GM23248 (cell line): ENCODE measurements around the gene LONP2. TPM values are rescaled to one million over a fixed set of nuclear protein-coding genes. Genes with fewer than 3 reads are reported as not detected.

Source experiments
- DNase-seq: peaks from one replicate; pipeline ENCODE4 v3.0.0-alpha.2; 2015
- H2AFZ ChIP-seq: fragments of 200-600 bp; sonication (generic); 2 replicates; pipeline ENCODE4 v1.6.1; 2016; ENCODE audit warnings: antibody characterized with exemption
- H3F3A ChIP-seq: fragments of 200-600 bp; sonication (generic); 2 replicates; pipeline ENCODE4 v1.6.1; 2016; ENCODE audit warnings: mild to moderate bottlenecking, antibody characterized with exemption, mixed run types; ENCODE audit not compliant: insufficient read depth
- H3K27ac ChIP-seq: fragments of 200-600 bp; sonication (generic); 2 replicates; pipeline ENCODE4 v1.5.1; 2016; ENCODE audit warnings: mild to moderate bottlenecking
- H3K27me3 ChIP-seq: fragments of 200-600 bp; sonication (generic); replicated peaks from 2 replicates; pipeline ENCODE4 v1.6.1; 2016; ENCODE audit warnings: mild to moderate bottlenecking; ENCODE audit not compliant: insufficient read depth
- H3K36me3 ChIP-seq: fragments of 200-600 bp; sonication (generic); 2 replicates; pipeline ENCODE4 v1.6.1; 2016; ENCODE audit warnings: low read depth, mild to moderate bottlenecking
- H3K4me1 ChIP-seq: fragments of 200-600 bp; sonication (generic); 2 replicates; pipeline ENCODE4 v1.6.1; 2016; ENCODE audit warnings: mild to moderate bottlenecking; ENCODE audit not compliant: insufficient read depth
- H3K4me2 ChIP-seq: fragments of 200-600 bp; sonication (generic); one replicate; pipeline ENCODE4 v1.6.1; 2016; ENCODE audit warnings: mild to moderate bottlenecking; ENCODE audit not compliant: unreplicated experiment
- H3K4me3 ChIP-seq: fragments of 200-600 bp; sonication (generic); 2 replicates; pipeline ENCODE4 v1.5.1; 2016; ENCODE audit warnings: mild to moderate bottlenecking
- H3K79me2 ChIP-seq: fragments of 200-600 bp; sonication (generic); 2 replicates; pipeline ENCODE4 v1.6.1; 2016; ENCODE audit warnings: mild to moderate bottlenecking; ENCODE audit not compliant: insufficient read depth
- H3K9ac ChIP-seq: fragments of 200-600 bp; sonication (generic); 2 replicates; pipeline ENCODE4 v1.6.1; 2016; ENCODE audit warnings: mild to moderate bottlenecking
- H3K9me2 ChIP-seq: fragments of 200-600 bp; sonication (generic); 2 replicates; pipeline ENCODE4 v1.6.1; 2016; ENCODE audit warnings: mixed run types, mild to moderate bottlenecking, moderate library complexity; ENCODE audit not compliant: insufficient read depth
- H3K9me3 ChIP-seq: fragments of 200-600 bp; sonication (generic); one replicate; pipeline ENCODE4 v1.6.1; 2017; ENCODE audit warnings: low read depth
- H4K20me1 ChIP-seq: fragments of 200-600 bp; sonication (generic); 2 replicates; pipeline ENCODE4 v1.6.0; 2016; ENCODE audit not compliant: insufficient read depth
- EZH2 ChIP-seq: fragments of 200-600 bp; sonication (generic); IDR thresholded peaks from 2 replicates; pipeline ENCODE4 v1.6.1; 2018; ENCODE audit warnings: antibody characterized with exemption, mild to moderate bottlenecking; ENCODE audit not compliant: insufficient read depth, poor library complexity, severe bottlenecking
- EZH2phosphoT487 ChIP-seq: fragments of 200-600 bp; sonication (generic); IDR thresholded peaks from 2 replicates; pipeline ENCODE4 v1.6.1; 2018; ENCODE audit warnings: antibody characterized with exemption, moderate library complexity, mild to moderate bottlenecking, low read depth; ENCODE audit not compliant: insufficient read depth
- WGBS, 2 experiments: methylation state at CpG; one replicate each; pipeline ENCODE4 v1.1.6; 2015 to 2017; ENCODE audit warnings: low lambda C conversion rate in 2 of 2, low coverage in 1 of 2; ENCODE audit errors: missing lambda C conversion rate in 2 of 2; 5-methylcytosine and 5-hydroxymethylcytosine counted together
- in situ Hi-C: fragments of 300-500 bp; cut with MboI; formaldehyde crosslinking; loops from 2 replicates; pipeline ENCODE4 v1.15.0; 2020
- polyA plus RNA-seq: library from polyadenylated mRNA; unstranded; fragments of >200 nt; fragmentation: Nextera tagmentation; extraction: Ambion mirVana; gene quantifications from 2 replicates; pipeline ENCODE4 v1.2.1, GENCODE V29; 2016
- total RNA-seq: library from RNA; depleted of rRNA; stranded (reverse); fragments of >200 nt; shearing (Covaris generic); gene quantifications from 2 replicates; pipeline ENCODE4 v1.2.3, GENCODE V29; 2014

LONP2 gene
- total and polyA plus RNA-seq, 2 experiments from 2014 or later: 46.5 to 53.9 TPM

- 92 to 95% methylated on average over 5 of the region's 5 CpGs for WGBS, 2 experiments
These were observed 33.1 kb downstream of the LONP2 start for GRCh38 chr16:48277158-48277557.

GRCh38 chr16:48279199-48279598 lies 35.1 kb downstream of the LONP2 start:
- no peak overlapping the region for H3K4me2 ChIP-seq
- no peaks in the 10 kb centered on the region for H3F3A ChIP-seq
- peaks cover 25% of the 10 kb centered on the region for H3K79me2 ChIP-seq
- no peak overlapping the region for H3K27ac ChIP-seq
- H3K4me3 ChIP-seq: no peak overlapping the region
- in situ Hi-C loops: no loop called here
- H2AFZ ChIP-seq: no peak overlapping the region
- TF ChIP-seq EZH2 (no peak), EZH2phosphoT487 (no peak)
- H3K27me3 ChIP-seq: no peaks in the 10 kb centered on the region
- DNase-seq: no peak
- no peaks in the 10 kb centered on the region for H3K9me2 ChIP-seq
- no peaks in the 10 kb centered on the region for H4K20me1 ChIP-seq
- no peaks in the 10 kb centered on the region for H3K9me3 ChIP-seq
- H3K4me1 ChIP-seq: no peaks in the 10 kb centered on the region
- 93 to 95% methylated on average over 2 of the region's 2 CpGs for WGBS, 2 experiments
- H3K36me3 ChIP-seq: peaks cover 27% of the 10 kb centered on the region
- H3K9ac ChIP-seq: no peak overlapping the region

More at GRCh38 chr16:48277158-48277557, 33.1 kb downstream of the LONP2 start:
- no peak overlapping the region for H3K4me2 ChIP-seq
- no peaks in the 10 kb centered on the region for H3K9me2 ChIP-seq
- no peak overlapping the region for H3K9ac ChIP-seq
- H3K27me3 ChIP-seq: no peaks in the 10 kb centered on the region
- DNase-seq: no peak
- peaks cover 37% of the 10 kb centered on the region; the same call in 1 of the 2 replicates for H3K79me2 ChIP-seq
- H3K4me1 ChIP-seq: no peaks in the 10 kb centered on the region
- no peak overlapping the region for H2AFZ ChIP-seq
- H3K4me3 ChIP-seq: no peak overlapping the region
- no peak for TF ChIP-seq EZH2
- H4K20me1 ChIP-seq: no peaks in the 10 kb centered on the region
- no peaks in the 10 kb centered on the region for H3K9me3 ChIP-seq
- H3F3A ChIP-seq: no peaks in the 10 kb centered on the region
- in situ Hi-C loops: no loop called here
- no peak overlapping the region for H3K27ac ChIP-seq
- peaks cover 29% of the 10 kb centered on the region for H3K36me3 ChIP-seq

- no peak overlapping the region for H3K27ac ChIP-seq
- no peaks in the 10 kb centered on the region for H3K9me3 ChIP-seq
- no peak overlapping the region for H3K4me2 ChIP-seq
- no peak overlapping the region for H3K4me3 ChIP-seq
- in situ Hi-C loops: no loop called here
- H3K9ac ChIP-seq: no peak overlapping the region
- H3K27me3 ChIP-seq: no peaks in the 10 kb centered on the region
- H4K20me1 ChIP-seq: no peaks in the 10 kb centered on the region
- no peaks in the 10 kb centered on the region for H3K4me1 ChIP-seq
- no peak for DNase-seq
- H2AFZ ChIP-seq: no peak overlapping the region
- peaks cover 28% of the 10 kb centered on the region for H3K79me2 ChIP-seq
- peaks cover 25% of the 10 kb centered on the region for H3K36me3 ChIP-seq
- TF ChIP-seq EZH2phosphoT487: no peak
- TF ChIP-seq EZH2: no peak
- H3K9me2 ChIP-seq: no peaks in the 10 kb centered on the region
- WGBS, 2 experiments: 98 to 100% methylated on average over 2 of the region's 2 CpGs
- H3F3A ChIP-seq: no peaks in the 10 kb centered on the region
These were observed 36.4 kb downstream of the LONP2 start for GRCh38 chr16:48280546-48280945.

GRCh38 chr16:48282636-48283263 lies 38.6 kb downstream of the LONP2 start:
- no peaks in the 10 kb centered on the region for H3K9me3 ChIP-seq
- H3K36me3 ChIP-seq: peaks cover 31% of the 10 kb centered on the region
- H3F3A ChIP-seq: no peaks in the 10 kb centered on the region
- H3K27ac ChIP-seq: no peak overlapping the region
- no peak overlapping the region for H3K4me3 ChIP-seq
- H3K4me1 ChIP-seq: no peaks in the 10 kb centered on the region
- H3K79me2 ChIP-seq: peaks cover 35% of the 10 kb centered on the region
- H3K4me2 ChIP-seq: no peak overlapping the region
- H4K20me1 ChIP-seq: no peaks in the 10 kb centered on the region
- H3K27me3 ChIP-seq: no peaks in the 10 kb centered on the region
- 66 to 72% methylated on average over 2 of the region's 2 CpGs for WGBS, 2 experiments
- no peak overlapping the region for H3K9ac ChIP-seq
- DNase-seq: no peak
- H3K9me2 ChIP-seq: no peaks in the 10 kb centered on the region
- no peak for TF ChIP-seq EZH2
- TF ChIP-seq EZH2phosphoT487: no peak
- in situ Hi-C loops: no loop called here
- no peak overlapping the region for H2AFZ ChIP-seq
